Left lung (tissue), 10 donors: ENCODE measurements around the gene PLA2G15. TPM values are rescaled to one million over a fixed set of nuclear protein-coding genes. Genes with fewer than 3 reads are reported as not detected.

Experiments used
- ATAC-seq: fragments of 200-7000 bp; cut with Tn5 transposase; one replicate; pipeline ENCODE4 v1.9.1; 2020; ENCODE audit warnings: moderate library complexity
- DNase-seq, 4 donors: peaks; one replicate each; pipeline ENCODE4 v3.0.0-alpha.2; 2013 to 2020
- H3K27ac ChIP-seq, 2 donors: fragments of 200-600 bp; sonication (generic) in 1 of 2; one replicate each; pipeline versions ENCODE4 v1.5.0 to v1.8.0; 2020 to 2021
- H3K27me3 ChIP-seq, 2 donors: fragments of 200-600 bp; sonication (generic) in 1 of 2; one replicate each; pipeline versions ENCODE4 v1.5.0 to v1.8.0; 2020 to 2021
- H3K36me3 ChIP-seq, 2 donors: fragments of 200-600 bp; sonication (generic) in 1 of 2; one replicate each; pipeline versions ENCODE4 v1.5.0 to v1.8.0; 2020 to 2021
- H3K4me1 ChIP-seq, 2 donors: fragments of 200-600 bp; one replicate each; pipeline ENCODE4 v1.8.0; 2021
- H3K4me3 ChIP-seq, 2 donors: fragments of 200-600 bp; sonication (generic) in 1 of 2; one replicate each; pipeline versions ENCODE4 v1.5.0 to v1.8.0; 2020 to 2021; ENCODE audit warnings: mild to moderate bottlenecking in 1 of 2
- H3K9me3 ChIP-seq, 2 donors: fragments of 200-600 bp; sonication (generic) in 1 of 2; one replicate each; pipeline versions ENCODE4 v1.5.0 to v1.8.0; 2020 to 2021
- intact Hi-C, 2 donors: fragments of 100-400 bp; cut with DNase I; formaldehyde crosslinking; loops; one replicate each; pipeline versions ENCODE4 v1.11.2 to v1.14.2; 2022
- polyA plus RNA-seq, 6 donors: library from polyadenylated mRNA; unstranded; fragments of 120-200 nt; gene quantifications; one replicate each; pipeline ENCODE4 v1.2.1, GENCODE V29; 2013; ENCODE audit not compliant: insufficient read length in 6 of 6
- total RNA-seq, 2 donors: library from RNA; stranded (reverse); fragmentation: NEBNext Ultra II Directional; extraction: Animal tissue kit (Norgen Biotek cat#: 25700); gene quantifications; one replicate each; pipeline ENCODE4 v1.2.1, GENCODE V29; 2021
- TF ChIP-seq, protein P1 (sequence below), 2 donors: fragments of 200-600 bp; sonication (generic) in 1 of 2; IDR thresholded peaks; one replicate each; pipeline versions ENCODE4 v1.5.0 to v1.8.0; 2021; ENCODE audit warnings: antibody characterized with exemption in 2 of 2
- donor health status: DM: no; HTN: yes; CAD: no.
- donor health status: DM: no; HTN: no; CAD: no.

PLA2G15 gene
- total and polyA plus RNA-seq, 8 donors, result 10.9 to 35.1 (median 12.3) TPM

- ATAC-seq, result peak; percentile 0
- intact Hi-C loops, result no loop called here
- Histone ChIP-seq H3K4me1 (peaks cover 5 to 51% of the 10 kb centered on the region in 2 donors), H3K27me3 (peaks cover 0 to 24% of the 10 kb centered on the region in 2 donors), H3K9me3 (no peaks in the 10 kb centered on the region), H3K4me3 (peak overlapping the region; percentile 59 to 72), H3K27ac (peak overlapping the region; percentile 85 to 91), H3K36me3 (peaks cover 0 to 9% of the 10 kb centered on the region in 2 donors)
- TF ChIP-seq, protein P1, sequence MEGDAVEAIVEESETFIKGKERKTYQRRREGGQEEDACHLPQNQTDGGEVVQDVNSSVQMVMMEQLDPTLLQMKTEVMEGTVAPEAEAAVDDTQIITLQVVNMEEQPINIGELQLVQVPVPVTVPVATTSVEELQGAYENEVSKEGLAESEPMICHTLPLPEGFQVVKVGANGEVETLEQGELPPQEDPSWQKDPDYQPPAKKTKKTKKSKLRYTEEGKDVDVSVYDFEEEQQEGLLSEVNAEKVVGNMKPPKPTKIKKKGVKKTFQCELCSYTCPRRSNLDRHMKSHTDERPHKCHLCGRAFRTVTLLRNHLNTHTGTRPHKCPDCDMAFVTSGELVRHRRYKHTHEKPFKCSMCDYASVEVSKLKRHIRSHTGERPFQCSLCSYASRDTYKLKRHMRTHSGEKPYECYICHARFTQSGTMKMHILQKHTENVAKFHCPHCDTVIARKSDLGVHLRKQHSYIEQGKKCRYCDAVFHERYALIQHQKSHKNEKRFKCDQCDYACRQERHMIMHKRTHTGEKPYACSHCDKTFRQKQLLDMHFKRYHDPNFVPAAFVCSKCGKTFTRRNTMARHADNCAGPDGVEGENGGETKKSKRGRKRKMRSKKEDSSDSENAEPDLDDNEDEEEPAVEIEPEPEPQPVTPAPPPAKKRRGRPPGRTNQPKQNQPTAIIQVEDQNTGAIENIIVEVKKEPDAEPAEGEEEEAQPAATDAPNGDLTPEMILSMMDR (IDR thresholded peaks at IDR 0.05), result no peak
- DNase-seq, result peak in 2 of 4 donors; percentile 43 to 66
Observed at GRCh38 chr16:68236826-68237242, 8.3 kb upstream of the PLA2G15 start.

GRCh38 chr16:68237243-68238028 is 7.7 kb upstream of the PLA2G15 start:
- ATAC-seq (peak; percentile 78), DNase-seq (peak; percentile 97 to 99 (median 98))
- H3K27ac ChIP-seq, result peak overlapping the region; percentile 90 to 91
- TF ChIP-seq, protein P1 (IDR thresholded peaks at IDR 0.05), result no peak
- peak overlapping the region; percentile 59 to 72 for H3K4me3 ChIP-seq
- H3K4me1 ChIP-seq, result peaks cover 5 to 51% of the 10 kb centered on the region in 2 donors
- intact Hi-C loops, result no loop called here
- peaks cover 0 to 3% of the 10 kb centered on the region in 2 donors for H3K36me3 ChIP-seq
- H3K27me3 ChIP-seq, result peaks cover 0 to 24% of the 10 kb centered on the region in 2 donors
- H3K9me3 ChIP-seq, result no peaks in the 10 kb centered on the region

DNA sequence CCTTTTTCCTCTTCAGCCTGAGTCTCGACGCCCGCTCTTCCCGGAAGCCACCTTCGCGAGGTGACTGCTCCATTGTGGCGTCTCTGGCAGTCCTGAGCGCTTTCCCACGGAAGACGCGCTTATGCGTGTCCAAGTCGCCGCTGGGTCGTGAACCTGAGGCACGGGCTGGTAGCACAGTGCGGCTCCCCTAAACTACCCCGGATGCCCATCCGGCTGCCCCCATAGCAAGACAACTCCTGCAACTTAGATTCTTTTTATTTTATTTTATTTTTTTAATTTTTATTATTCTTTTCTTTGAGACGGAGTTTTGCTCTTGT is 7.2 kb upstream of the PLA2G15 start:
- Histone ChIP-seq H3K4me1 (peaks cover 5 to 47% of the 10 kb centered on the region in 2 donors), H3K36me3 (no peaks in the 10 kb centered on the region), H3K4me3 (peak overlapping the region; percentile 39 to 59), H3K27ac (peak overlapping the region; percentile 90 to 91), H3K27me3 (peaks cover 0 to 24% of the 10 kb centered on the region in 2 donors), H3K9me3 (no peaks in the 10 kb centered on the region)
- DNase-seq, result no peak
- intact Hi-C loops, result no loop called here
- ATAC-seq, result no peak
- TF ChIP-seq, protein P1 (IDR thresholded peaks at IDR 0.05), result no peak

DNA sequence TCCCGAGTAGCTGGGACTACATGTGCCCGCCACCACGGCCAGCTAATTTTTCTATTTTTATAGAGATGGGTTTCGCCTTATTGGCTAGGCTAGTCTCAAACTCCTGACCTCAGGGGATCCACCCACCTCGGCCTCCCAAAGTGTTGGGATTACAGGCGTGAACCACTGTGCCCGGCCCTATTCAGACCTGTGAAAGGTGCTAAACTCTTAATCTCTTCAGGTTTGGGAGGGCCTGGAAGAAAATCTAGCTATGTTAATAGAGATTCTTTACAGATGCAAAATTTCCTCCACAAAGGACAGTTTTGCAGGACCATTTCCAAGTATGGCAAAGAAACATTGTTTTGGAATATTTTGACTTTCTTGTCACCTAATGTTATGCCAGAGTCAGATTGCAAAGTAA is 3.1 kb upstream of the PLA2G15 start:
- TF ChIP-seq, protein P1 (IDR thresholded peaks at IDR 0.05), result no peak
- Histone ChIP-seq H3K27me3 (peaks cover 0 to 3% of the 10 kb centered on the region in 2 donors), H3K4me1 (peaks cover 13 to 42% of the 10 kb centered on the region in 2 donors), H3K4me3 (no peak overlapping the region), H3K27ac (no peak overlapping the region), H3K36me3 (no peaks in the 10 kb centered on the region), H3K9me3 (no peaks in the 10 kb centered on the region)
- peak in 1 of 4 donors; percentile 10 for DNase-seq
- no peak for ATAC-seq
- intact Hi-C loops, result no loop called here

- no peaks in the 10 kb centered on the region for H3K9me3 ChIP-seq
- ATAC-seq (no peak), DNase-seq (no peak)
- intact Hi-C loops, result no loop called here
- no peak overlapping the region for H3K4me3 ChIP-seq
- H3K27ac ChIP-seq, result no peak overlapping the region
- H3K27me3 ChIP-seq, result no peaks in the 10 kb centered on the region
- peaks cover 13 to 49% of the 10 kb centered on the region in 2 donors for H3K4me1 ChIP-seq
- no peaks in the 10 kb centered on the region for H3K36me3 ChIP-seq
- TF ChIP-seq, protein P1 (IDR thresholded peaks at IDR 0.05), result no peak
Observed at GRCh38 chr16:68242926-68243858, 2.0 kb upstream of the PLA2G15 start.
